OCI-LY3 (cell line): ENCODE data around the gene GALNT14.

Experiments used
- H2AFZ ChIP-seq: fragments of 200-600, 300-600 bp; shearing (Covaris generic); 2 replicates; pipeline ENCODE4 v1.6.0; 2014; ENCODE audit warnings: antibody characterized with exemption, low read depth, low read length
- H3K27ac ChIP-seq: fragments of 200-600, 300-600 bp; sonication (generic); 2 replicates; pipeline ENCODE4 v1.5.1; 2014; ENCODE audit warnings: mild to moderate bottlenecking, low read length, moderate library complexity, mixed read lengths
- H3K27me3 ChIP-seq: fragments of 200-600, 300-600 bp; sonication (generic); 2 replicates; pipeline ENCODE4 v1.6.1; 2014; ENCODE audit warnings: low read depth, low read length, mixed read lengths
- H3K36me3 ChIP-seq: fragments of 200-600, 300-600 bp; sonication (generic); replicated peaks from 2 replicates; pipeline ENCODE3; 2014; ENCODE audit warnings: low read depth, low read length, mixed read lengths
- H3K4me1 ChIP-seq: fragments of 300-600, 200-600 bp; sonication (generic); 2 replicates; pipeline ENCODE4 v1.6.1; 2014; ENCODE audit warnings: low read length, mixed read lengths
- H3K4me2 ChIP-seq: fragments of 200-600, 300-600 bp; sonication (generic); 2 replicates; pipeline ENCODE4 v1.6.1; 2014; ENCODE audit warnings: low read length, mixed read lengths
- H3K4me3 ChIP-seq: fragments of 300-600, 200-600 bp; sonication (generic); 2 replicates; pipeline ENCODE4 v1.5.1; 2014; ENCODE audit warnings: antibody characterized with exemption, mild to moderate bottlenecking, low read length, moderate library complexity
- H3K79me2 ChIP-seq: fragments of 300-600, 200-600 bp; shearing (Covaris generic); 2 replicates; pipeline ENCODE4 v1.6.1; 2014; ENCODE audit warnings: mild to moderate bottlenecking, low read length, mixed read lengths
- H3K9ac ChIP-seq: fragments of 300-600, 200-600 bp; shearing (Covaris generic); 2 replicates; pipeline ENCODE4 v1.6.0; 2014; ENCODE audit warnings: mild to moderate bottlenecking, low read length, moderate library complexity
- H3K9me3 ChIP-seq: fragments of 200-600, 300-600 bp; shearing (Covaris generic); 2 replicates; pipeline ENCODE4 v1.6.1; 2014; ENCODE audit warnings: low read length, mixed read lengths; ENCODE audit not compliant: insufficient read depth
- H4K20me1 ChIP-seq: fragments of 200-600, 300-600 bp; sonication (generic); 2 replicates; pipeline ENCODE4 v1.6.1; 2016; ENCODE audit warnings: low read length, mixed read lengths; ENCODE audit not compliant: insufficient read depth
- CTCF ChIP-seq: fragments of 200-600, 300-600 bp; sonication (generic); IDR thresholded peaks from 2 replicates; pipeline ENCODE4 v1.5.1; 2014; ENCODE audit warnings: antibody characterized with exemption, low read length, low read depth
- EZH2phosphoT487 ChIP-seq: fragments of 200-600 bp; shearing (Covaris generic); IDR thresholded peaks from 2 replicates; pipeline ENCODE4 v1.6.1; 2018; ENCODE audit warnings: antibody characterized with exemption, mixed run types, low read depth

The GALNT14 gene

GRCh38 chr2:31078579-31079105 is 59.6 kb downstream of the GALNT14 start:
- H3K9me3 ChIP-seq, result no peaks in the 10 kb centered on the region
- peaks cover 43% of the 10 kb centered on the region for H3K36me3 ChIP-seq
- no peak overlapping the region for H3K4me3 ChIP-seq
- H2AFZ ChIP-seq, result no peak overlapping the region
- peaks cover 96% of the 10 kb centered on the region for H3K79me2 ChIP-seq
- H3K27me3 ChIP-seq, result no peaks in the 10 kb centered on the region
- H4K20me1 ChIP-seq, result peaks cover 87% of the 10 kb centered on the region
- TF ChIP-seq EZH2phosphoT487 (no peak), CTCF (no peak)
- H3K4me2 ChIP-seq, result no peak overlapping the region
- no peak overlapping the region for H3K27ac ChIP-seq
- H3K4me1 ChIP-seq, result 0 out of 2 replicates have a peak, but pooled peaks cover 3% of the 10 kb centered on the region
- no peak overlapping the region for H3K9ac ChIP-seq

DNA sequence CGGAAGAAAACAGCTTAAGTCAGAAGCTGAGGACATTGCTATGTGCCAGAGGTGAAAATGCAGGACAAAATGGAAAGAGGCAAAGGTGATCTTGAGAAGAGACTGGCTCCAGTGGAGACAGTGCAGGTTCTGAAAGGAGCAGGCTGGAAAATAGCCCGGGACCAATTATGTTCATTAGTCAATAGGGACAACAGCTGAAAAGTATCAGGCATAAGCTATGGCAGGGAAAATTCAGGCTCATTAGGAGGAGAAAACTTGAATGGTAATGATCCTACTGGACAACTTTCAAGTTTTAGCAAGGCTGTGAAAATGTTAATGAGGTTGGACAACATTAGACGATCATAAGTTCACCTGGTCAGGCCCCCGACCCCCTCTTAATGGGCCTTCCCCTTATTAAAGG is 60.2 kb downstream of the GALNT14 start:
- Histone ChIP-seq H3K36me3 (peaks cover 42% of the 10 kb centered on the region), H2AFZ (no peak overlapping the region), H3K27me3 (no peaks in the 10 kb centered on the region)

DNA sequence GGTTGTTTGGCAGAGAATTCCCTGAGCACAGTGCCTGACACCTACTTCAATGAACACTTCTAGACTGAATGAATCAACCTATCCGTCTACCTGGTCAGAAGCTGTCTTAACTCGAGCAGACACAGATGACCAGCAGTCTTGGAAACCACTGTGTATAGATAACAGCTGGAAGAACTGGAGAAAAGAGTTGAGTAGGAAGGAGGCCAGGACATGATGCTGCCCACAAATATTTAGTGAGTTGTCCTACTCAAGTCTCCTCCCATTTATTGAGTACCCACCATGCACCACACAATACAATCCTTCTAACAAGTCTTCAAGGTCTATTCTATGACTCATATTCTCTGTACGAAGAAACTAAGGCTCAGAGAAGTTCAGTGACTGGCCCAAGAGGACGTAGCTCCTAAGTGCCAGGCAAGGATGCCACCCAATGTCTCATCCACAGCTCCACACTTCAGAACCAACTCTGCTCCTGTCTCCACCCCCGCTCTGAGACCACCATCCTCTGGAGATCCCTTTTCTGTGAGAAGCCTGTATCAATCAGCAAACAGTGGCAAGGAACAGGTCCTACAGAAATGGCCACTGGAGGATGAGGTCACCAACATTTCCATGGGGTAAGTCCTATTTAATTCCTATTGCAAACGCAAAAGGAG is 62.2 kb downstream of the GALNT14 start:
- H3K4me3 ChIP-seq, result no peak overlapping the region
- H3K27me3 ChIP-seq, result no peaks in the 10 kb centered on the region
- H4K20me1 ChIP-seq, result peaks cover 87% of the 10 kb centered on the region

More for the DNA sequence above, 60.2 kb downstream of the GALNT14 start:
- H3K9ac ChIP-seq, result no peak overlapping the region
- H3K27ac ChIP-seq, result no peak overlapping the region
- H3K4me2 ChIP-seq, result no peak overlapping the region
- 0 out of 2 replicates have a peak, but pooled peaks cover 3% of the 10 kb centered on the region for H3K4me1 ChIP-seq
- H3K4me3 ChIP-seq, result no peak overlapping the region
- H3K79me2 ChIP-seq, result peaks cover 96% of the 10 kb centered on the region
- peaks cover 87% of the 10 kb centered on the region for H4K20me1 ChIP-seq
- H3K9me3 ChIP-seq, result no peaks in the 10 kb centered on the region
- TF ChIP-seq EZH2phosphoT487 (no peak), CTCF (no peak)

More for the DNA sequence above, 62.2 kb downstream of the GALNT14 start:
- H3K36me3 ChIP-seq, result peaks cover 40% of the 10 kb centered on the region
- no peak overlapping the region for H3K4me2 ChIP-seq
- no peak overlapping the region for H3K27ac ChIP-seq
- H3K9me3 ChIP-seq, result no peaks in the 10 kb centered on the region
- H3K4me1 ChIP-seq, result 0 out of 2 replicates have a peak, but pooled peaks cover 3% of the 10 kb centered on the region
- H3K9ac ChIP-seq, result no peak overlapping the region
- no peak overlapping the region for H2AFZ ChIP-seq
- TF ChIP-seq CTCF, result no peak
- no peak for TF ChIP-seq EZH2phosphoT487
- peaks cover 97% of the 10 kb centered on the region for H3K79me2 ChIP-seq
